Endothelial cell of umbilical vein (primary cell): ENCODE data around the gene PANK2. TPM values are rescaled to one million over a fixed set of nuclear protein-coding genes. Genes with fewer than 3 reads are reported as not detected.
"Not testable (repeated sequence)": the region's sequence is repeated elsewhere in the genome, so short reads cannot be mapped to it uniquely, and the experiment has no call there.

Experiments
- BruUV-seq: library from RNA; stranded (reverse); fragments of 400-500 nt; replicated peaks from 2 replicates; lab custom pipeline; 2021; lab: Mats Ljungman, UMichigan
- CTCF ChIA-PET: fragments of 300-600, 350-600 bp; sonication (Branson Sonifier 250); formaldehyde crosslinking; loops from one replicate; lab custom pipeline; 2021; ENCODE audit warnings: antibody characterized with exemption, inconsistent platforms; lab: Charles Lee
- POLR2A ChIA-PET: fragments of 300-600, 350-600 bp; sonication (Branson Sonifier 250); formaldehyde crosslinking; loops from one replicate; lab custom pipeline; 2021; ENCODE audit warnings: antibody characterized with exemption, inconsistent platforms; lab: Charles Lee
- DNase-seq: peaks from one replicate; pipeline ENCODE4 v3.0.0-alpha.2; 2011; ENCODE audit warnings: low read depth, low spot score
- FAIRE-seq: peaks from 2 replicates; lab custom pipeline; 2011; peaks lifted over from hg19 to GRCh38; lab: Jason Lieb, UNC
- H2AFZ ChIP-seq: 2 replicates; pipeline ENCODE4 v1.6.0; 2012; ENCODE audit warnings: low read depth, low read length, control low read depth, inconsistent platforms
- H3K27ac ChIP-seq: 2 replicates; pipeline ENCODE4 v1.5.1; 2011; ENCODE audit warnings: low read depth, mild to moderate bottlenecking, control low read depth, low read length, moderate library complexity; ENCODE audit not compliant: insufficient read depth
- H3K27me3 ChIP-seq, 2 experiments: 2 replicates each; pipeline versions ENCODE4 v1.6.0 to v1.6.1; 2011; ENCODE audit warnings: low read length in 2 of 2, mixed read lengths in 1 of 2; ENCODE audit not compliant: control insufficient read depth in 2 of 2, insufficient read depth in 2 of 2
- H3K36me3 ChIP-seq, 2 experiments: 2 replicates in 1 of 2; 3 replicates in 1 of 2; pipeline ENCODE4 v1.5.1; 2011; ENCODE audit warnings: low read length in 2 of 2, mild to moderate bottlenecking in 1 of 2, moderate library complexity in 1 of 2; ENCODE audit not compliant: control insufficient read depth in 2 of 2, insufficient read depth in 2 of 2; ENCODE audit errors: extremely low read depth in 1 of 2
- H3K4me1 ChIP-seq: 3 replicates; pipeline ENCODE4 v1.5.1; 2011; ENCODE audit warnings: mild to moderate bottlenecking, low read length; ENCODE audit not compliant: control insufficient read depth, insufficient read depth; ENCODE audit errors: extremely low read depth
- H3K4me2 ChIP-seq: 2 replicates; pipeline ENCODE4 v1.6.1; 2011; ENCODE audit warnings: low read length, control low read depth, mixed read lengths; ENCODE audit not compliant: insufficient read depth
- H3K4me3 ChIP-seq, 3 experiments: fragments of 200-600 bp in 1 of 3; sonication (generic), shearing (Covaris generic) in 1 of 3; replicated peaks in 1 of 3; 2 replicates each; pipeline ENCODE4 v1.5.1; 2011 to 2016; ENCODE audit warnings: control low read depth in 3 of 3, low read length in 3 of 3, mild to moderate bottlenecking in 2 of 3, inconsistent platforms in 1 of 3, low read depth in 1 of 3, moderate library complexity in 1 of 3; ENCODE audit not compliant: insufficient read depth in 1 of 3
- H3K79me2 ChIP-seq: 2 replicates; pipeline ENCODE4 v1.6.0; 2012; ENCODE audit warnings: low read length, inconsistent platforms; ENCODE audit not compliant: control insufficient read depth, insufficient read depth
- H3K9ac ChIP-seq: replicated peaks from 2 replicates; pipeline ENCODE3; 2011; ENCODE audit warnings: low read length, control low read depth; ENCODE audit not compliant: insufficient read depth; ENCODE audit errors: extremely low read depth
- H3K9me1 ChIP-seq: replicated peaks from 3 replicates; pipeline ENCODE4 v1.6.0; 2011; ENCODE audit warnings: mild to moderate bottlenecking, low read length; ENCODE audit not compliant: control insufficient read depth, insufficient read depth; ENCODE audit errors: extremely low read depth
- H3K9me3 ChIP-seq: replicated peaks from 2 replicates; pipeline ENCODE4 v1.5.1; 2012; ENCODE audit warnings: low read length, inconsistent platforms; ENCODE audit not compliant: control insufficient read depth, insufficient read depth
- H4K20me1 ChIP-seq: replicated peaks from 2 replicates; pipeline ENCODE3; 2011; ENCODE audit warnings: mild to moderate bottlenecking, low read length; ENCODE audit not compliant: control insufficient read depth, insufficient read depth; ENCODE audit errors: extremely low read depth
- EZH2 ChIP-seq: IDR thresholded peaks from 2 replicates; pipeline ENCODE4 v1.6.1; 2012; ENCODE audit warnings: borderline replicate concordance, low read depth, mild to moderate bottlenecking, moderate library complexity, low read length, inconsistent platforms; ENCODE audit not compliant: severe bottlenecking
- FOS ChIP-seq: IDR thresholded peaks from 2 replicates; pipeline ENCODE4 v1.6.1; 2011; ENCODE audit warnings: mild to moderate bottlenecking, low read length, moderate library complexity, borderline replicate concordance; ENCODE audit not compliant: insufficient read depth
- GATA2 ChIP-seq: IDR thresholded peaks from 2 replicates; pipeline ENCODE4 v1.7.0; 2011; ENCODE audit warnings: low read depth, mild to moderate bottlenecking, moderate library complexity, mixed read lengths, low read length; ENCODE audit not compliant: insufficient read length, insufficient read depth
- JUN ChIP-seq: IDR thresholded peaks from 2 replicates; pipeline ENCODE4 v1.6.1; 2011; ENCODE audit warnings: borderline replicate concordance, low read depth; ENCODE audit not compliant: insufficient read length, insufficient read depth
- MYC ChIP-seq: IDR thresholded peaks from one replicate; pipeline ENCODE4 v1.6.1; 2011; ENCODE audit warnings: mild to moderate bottlenecking, low read depth, low read length
- POLR2A ChIP-seq: IDR thresholded peaks from 2 replicates; pipeline ENCODE4 v1.6.1; 2012; ENCODE audit warnings: low read depth, mild to moderate bottlenecking, control low read depth, low read length
- POLR2AphosphoS5 ChIP-seq: IDR thresholded peaks from 2 replicates; pipeline ENCODE4 v1.6.1; 2012; ENCODE audit warnings: low read depth, mild to moderate bottlenecking, control low read depth, low read length, moderate library complexity; ENCODE audit not compliant: insufficient read depth
- dilution Hi-C: fragments of 300-500 bp; cut with MboI; formaldehyde crosslinking; loops from one replicate; pipeline ENCODE4 v1.15.0; 2019; ENCODE audit warnings: low sequenced_read_pairs; ENCODE audit not compliant: extremely low pct_ligation_motif_present
- intact Hi-C: fragments of 100-400 bp; cut with micrococcal nuclease; formaldehyde crosslinking; loops from one replicate; pipeline ENCODE4 v1.10.0; 2022
- polyA plus RNA-seq, 4 experiments: library from polyadenylated mRNA; depleted of rRNA in 3 of 4; stranded (reverse) in 3 of 4; unstranded in 1 of 4; fragments of >200 nt; gene quantifications; 2 replicates each; pipeline versions ENCODE4 v1.2.1 to v1.2.3, GENCODE V29; 2011 to 2012; ENCODE audit warnings: missing spikeins in 1 of 4
- total RNA-seq: library from RNA; stranded (reverse); gene quantifications from 2 replicates; pipeline ENCODE4 v1.2.3, GENCODE V29; 2021
- TF ChIP-seq, protein P1 (sequence below): IDR thresholded peaks from 2 replicates; pipeline ENCODE4 v1.6.1; 2011; ENCODE audit not compliant: insufficient read depth, insufficient read length
- TF ChIP-seq, protein P2 (sequence below), 2 donors: IDR thresholded peaks; 1 replicate in 1 of 2; 2 replicates in 1 of 2; pipeline ENCODE4 v1.5.1; 2011; ENCODE audit warnings: low read length in 2 of 2, mild to moderate bottlenecking in 2 of 2, moderate library complexity in 2 of 2, control low read depth in 1 of 2, inconsistent platforms in 1 of 2, low read depth in 1 of 2; ENCODE audit not compliant: insufficient read depth in 1 of 2; ENCODE audit errors: extremely low read depth in 1 of 2

Gene PANK2
- total and polyA plus RNA-seq, 2 donors (not counting 3 experiments of a cell fraction or from before 2014, with no cell fraction given) = 18.9 to 54.3 TPM

DNA sequence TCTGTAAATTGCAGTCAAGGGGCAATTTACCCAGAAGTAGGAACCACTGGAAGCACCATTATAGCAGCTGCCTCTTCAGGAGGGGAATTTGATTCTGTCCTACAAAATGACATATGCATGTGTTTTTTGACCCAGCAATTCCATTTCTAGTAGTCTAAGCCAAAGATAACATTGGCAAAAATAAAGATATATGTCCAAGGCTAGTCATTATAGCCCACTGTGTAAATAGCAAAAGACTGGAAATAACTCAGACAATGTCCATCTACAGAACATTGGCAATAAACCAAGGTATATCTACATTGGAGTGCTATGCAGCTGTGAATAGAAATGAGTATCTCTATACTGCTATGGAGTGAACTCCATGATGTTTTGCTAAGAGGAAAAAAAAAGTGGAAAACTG lies 12.5 kb upstream of the PANK2 start:
- BruUV-seq = no TSS peak
- Histone ChIP-seq H3K4me3 (no peak overlapping the region), H3K27ac (no peak overlapping the region), H2AFZ (no peak overlapping the region), H3K79me2 (no peaks in the 10 kb centered on the region), H3K27me3 (no peaks in the 10 kb centered on the region), H4K20me1 (no peaks in the 10 kb centered on the region), H3K9me1 (no peaks in the 10 kb centered on the region), H3K9me3 (no peaks in the 10 kb centered on the region), H3K4me2 (no peak overlapping the region), H3K36me3 (peaks cover 0 to 3% of the 10 kb centered on the region in 2 experiments), H3K4me1 (peaks cover 3% of the 10 kb centered on the region), H3K9ac (no peak overlapping the region)
- POLR2A ChIA-PET = interaction anchor here (1.0 kb wide), 1 partner anchor 58 kb away, joined by 6 read pairs; no protein-coding TSS in a partner anchor
- CTCF ChIA-PET = interaction anchor here (2.1 kb wide), 1 partner anchor 21 kb away, joined by 7 read pairs; no protein-coding TSS in a partner anchor
- intact Hi-C loops (no loop called here), dilution Hi-C loops (no loop called here)
- TF ChIP-seq JUN (no peak), POLR2AphosphoS5 (no peak), EZH2 (no peak), MYC (no peak), GATA2 (no peak), FOS (no peak), POLR2A (no peak)
- TF ChIP-seq, protein P1, sequence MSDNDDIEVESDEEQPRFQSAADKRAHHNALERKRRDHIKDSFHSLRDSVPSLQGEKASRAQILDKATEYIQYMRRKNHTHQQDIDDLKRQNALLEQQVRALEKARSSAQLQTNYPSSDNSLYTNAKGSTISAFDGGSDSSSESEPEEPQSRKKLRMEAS = no peak
- TF ChIP-seq, protein P2, sequence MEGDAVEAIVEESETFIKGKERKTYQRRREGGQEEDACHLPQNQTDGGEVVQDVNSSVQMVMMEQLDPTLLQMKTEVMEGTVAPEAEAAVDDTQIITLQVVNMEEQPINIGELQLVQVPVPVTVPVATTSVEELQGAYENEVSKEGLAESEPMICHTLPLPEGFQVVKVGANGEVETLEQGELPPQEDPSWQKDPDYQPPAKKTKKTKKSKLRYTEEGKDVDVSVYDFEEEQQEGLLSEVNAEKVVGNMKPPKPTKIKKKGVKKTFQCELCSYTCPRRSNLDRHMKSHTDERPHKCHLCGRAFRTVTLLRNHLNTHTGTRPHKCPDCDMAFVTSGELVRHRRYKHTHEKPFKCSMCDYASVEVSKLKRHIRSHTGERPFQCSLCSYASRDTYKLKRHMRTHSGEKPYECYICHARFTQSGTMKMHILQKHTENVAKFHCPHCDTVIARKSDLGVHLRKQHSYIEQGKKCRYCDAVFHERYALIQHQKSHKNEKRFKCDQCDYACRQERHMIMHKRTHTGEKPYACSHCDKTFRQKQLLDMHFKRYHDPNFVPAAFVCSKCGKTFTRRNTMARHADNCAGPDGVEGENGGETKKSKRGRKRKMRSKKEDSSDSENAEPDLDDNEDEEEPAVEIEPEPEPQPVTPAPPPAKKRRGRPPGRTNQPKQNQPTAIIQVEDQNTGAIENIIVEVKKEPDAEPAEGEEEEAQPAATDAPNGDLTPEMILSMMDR (IDR thresholded peaks at IDR 0.05; ENCODE audit: extremely low read depth in 1 of 2, insufficient read depth in 1 of 2, low read depth in 1 of 2, low read length in 2 of 2) = no peak
- FAIRE-seq = peak; percentile 37
- DNase-seq = peak; percentile 62

- intact Hi-C loops, H3K4me2 ChIP-seq, H3K27me3 ChIP-seq, H3K9ac ChIP-seq, H3K9me1 ChIP-seq, H3K4me3 ChIP-seq, BruUV-seq, POLR2A ChIA-PET, H2AFZ ChIP-seq, H4K20me1 ChIP-seq, H3K4me1 ChIP-seq, H3K79me2 ChIP-seq, H3K27ac ChIP-seq, dilution Hi-C loops, FAIRE-seq, DNase-seq, H3K9me3 ChIP-seq, H3K36me3 ChIP-seq: not testable (repeated sequence)
- CTCF ChIA-PET = interaction anchor here (1.5 to 2.0 kb wide), 3 partner anchors 24 to 206 kb away, joined by 5 to 7 read pairs (median 6); no protein-coding TSS in a partner anchor
Observed at GRCh38 chr20:3878921-3879274, 10.3 kb upstream of the PANK2 start.
